Colonic mucosa (tissue), 4 donors: ENCODE data around the gene TEKT3. TPM values are rescaled to one million over a fixed set of nuclear protein-coding genes. Genes with fewer than 3 reads are reported as not detected.

ENCODE experiments used
- DNase-seq: peaks from one replicate; pipeline ENCODE4 v3.0.0-alpha.2; 2020
- H3K27ac ChIP-seq: fragments of 200-600 bp; one replicate; pipeline ENCODE4 v1.8.0; 2021
- H3K27me3 ChIP-seq: fragments of 200-600 bp; one replicate; pipeline ENCODE4 v1.8.0; 2021
- H3K36me3 ChIP-seq: fragments of 200-600 bp; one replicate; pipeline ENCODE4 v1.8.0; 2021
- H3K4me1 ChIP-seq: fragments of 200-600 bp; one replicate; pipeline ENCODE4 v1.8.0; 2021; ENCODE audit warnings: mild to moderate bottlenecking
- H3K4me3 ChIP-seq: fragments of 200-600 bp; one replicate; pipeline ENCODE4 v1.8.0; 2021
- H3K9ac ChIP-seq, 2 donors: one replicate each; pipeline ENCODE4 v1.7.0; 2013; ENCODE audit warnings: control low read depth in 2 of 2, low read depth in 2 of 2, low read length in 2 of 2
- H3K9me3 ChIP-seq: fragments of 200-600 bp; one replicate; pipeline ENCODE4 v1.8.0; 2021
- intact Hi-C: fragments of 100-400 bp; cut with DNase I; formaldehyde crosslinking; loops from one replicate; pipeline ENCODE4 v1.14.1; 2022
- total RNA-seq, 2 donors: library from RNA; stranded (reverse); fragmentation: NEBNext Ultra II Directional in 1 of 2; extraction: Animal tissue kit (Norgen Biotek cat#: 25700) in 1 of 2; gene quantifications; one replicate each; pipeline ENCODE4 v1.2.1, GENCODE V29; 2021
- TF ChIP-seq, protein P1 (sequence below): fragments of 200-600 bp; IDR thresholded peaks from one replicate; pipeline ENCODE4 v1.8.0; 2022; ENCODE audit warnings: antibody characterized with exemption, mild to moderate bottlenecking
- donor health status: healthy.
- donor health status: DM: no; HTN: no; CAD: no.
- donor health status: DM: no; HTN: no; CAD: no.

The TEKT3 gene
- total RNA-seq, 2 donors from 2014 or later, result 0.45 TPM; not detected in 1

DNA sequence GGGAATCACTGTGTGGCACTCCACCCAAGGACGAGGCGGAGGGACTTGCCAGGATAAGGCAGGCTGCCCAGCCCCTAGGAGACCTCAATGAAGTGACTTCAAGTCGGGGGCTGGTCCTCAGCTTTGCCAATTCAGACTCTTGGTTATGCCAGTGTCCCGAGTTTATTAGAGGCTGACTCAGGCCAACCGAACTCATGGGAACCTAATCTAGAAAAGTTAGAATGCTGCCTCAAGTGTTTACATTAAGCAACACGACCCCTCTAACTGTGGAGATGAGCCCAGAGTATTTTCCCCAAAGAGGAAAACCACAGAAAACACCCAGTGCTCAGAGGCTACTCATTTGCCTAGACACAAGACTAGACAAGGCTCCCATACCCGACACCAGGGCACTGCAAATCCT lies 1.1 kb upstream of the TEKT3 start:
- no peaks in the 10 kb centered on the region for H3K36me3 ChIP-seq
- no peaks in the 10 kb centered on the region for H3K27me3 ChIP-seq
- H3K4me1 ChIP-seq, result peaks cover 11% of the 10 kb centered on the region
- DNase-seq, result no peak
- TF ChIP-seq, protein P1, sequence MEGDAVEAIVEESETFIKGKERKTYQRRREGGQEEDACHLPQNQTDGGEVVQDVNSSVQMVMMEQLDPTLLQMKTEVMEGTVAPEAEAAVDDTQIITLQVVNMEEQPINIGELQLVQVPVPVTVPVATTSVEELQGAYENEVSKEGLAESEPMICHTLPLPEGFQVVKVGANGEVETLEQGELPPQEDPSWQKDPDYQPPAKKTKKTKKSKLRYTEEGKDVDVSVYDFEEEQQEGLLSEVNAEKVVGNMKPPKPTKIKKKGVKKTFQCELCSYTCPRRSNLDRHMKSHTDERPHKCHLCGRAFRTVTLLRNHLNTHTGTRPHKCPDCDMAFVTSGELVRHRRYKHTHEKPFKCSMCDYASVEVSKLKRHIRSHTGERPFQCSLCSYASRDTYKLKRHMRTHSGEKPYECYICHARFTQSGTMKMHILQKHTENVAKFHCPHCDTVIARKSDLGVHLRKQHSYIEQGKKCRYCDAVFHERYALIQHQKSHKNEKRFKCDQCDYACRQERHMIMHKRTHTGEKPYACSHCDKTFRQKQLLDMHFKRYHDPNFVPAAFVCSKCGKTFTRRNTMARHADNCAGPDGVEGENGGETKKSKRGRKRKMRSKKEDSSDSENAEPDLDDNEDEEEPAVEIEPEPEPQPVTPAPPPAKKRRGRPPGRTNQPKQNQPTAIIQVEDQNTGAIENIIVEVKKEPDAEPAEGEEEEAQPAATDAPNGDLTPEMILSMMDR, result no peak
- no peak overlapping the region for H3K27ac ChIP-seq
- H3K4me3 ChIP-seq, result no peak overlapping the region
- no peak overlapping the region for H3K9ac ChIP-seq
- H3K9me3 ChIP-seq, result no peaks in the 10 kb centered on the region
- intact Hi-C loops, result no loop called here

DNA sequence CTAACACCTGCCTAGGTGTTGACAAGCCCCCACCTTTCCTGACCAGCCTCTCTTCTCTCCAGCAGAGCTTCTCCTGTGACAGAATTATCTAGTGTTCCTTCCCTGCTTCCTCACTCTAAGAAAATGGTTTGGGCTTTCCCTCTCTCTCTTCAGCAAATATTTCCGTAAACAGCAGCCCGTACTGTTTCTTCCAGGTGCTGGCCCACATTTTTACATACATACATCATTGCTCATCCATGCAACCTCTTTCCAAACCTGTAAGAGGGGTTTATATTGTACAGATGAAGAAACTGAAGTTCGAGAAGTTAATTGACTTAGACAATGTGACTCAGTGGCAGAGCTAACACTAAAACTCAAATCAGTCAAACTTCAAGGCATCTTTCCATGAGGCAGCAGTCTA lies 569 bp upstream of the TEKT3 start:
- H3K27me3 ChIP-seq, result no peaks in the 10 kb centered on the region
- H3K9me3 ChIP-seq, result no peaks in the 10 kb centered on the region
- intact Hi-C loops, result no loop called here
- H3K27ac ChIP-seq, result no peak overlapping the region
- no peaks in the 10 kb centered on the region for H3K36me3 ChIP-seq
- H3K4me3 ChIP-seq, result peak overlapping the region; percentile 42
- TF ChIP-seq, protein P1, result no peak
- peaks cover 11% of the 10 kb centered on the region for H3K4me1 ChIP-seq
- DNase-seq, result no peak
- H3K9ac ChIP-seq, result no peak overlapping the region

DNA sequence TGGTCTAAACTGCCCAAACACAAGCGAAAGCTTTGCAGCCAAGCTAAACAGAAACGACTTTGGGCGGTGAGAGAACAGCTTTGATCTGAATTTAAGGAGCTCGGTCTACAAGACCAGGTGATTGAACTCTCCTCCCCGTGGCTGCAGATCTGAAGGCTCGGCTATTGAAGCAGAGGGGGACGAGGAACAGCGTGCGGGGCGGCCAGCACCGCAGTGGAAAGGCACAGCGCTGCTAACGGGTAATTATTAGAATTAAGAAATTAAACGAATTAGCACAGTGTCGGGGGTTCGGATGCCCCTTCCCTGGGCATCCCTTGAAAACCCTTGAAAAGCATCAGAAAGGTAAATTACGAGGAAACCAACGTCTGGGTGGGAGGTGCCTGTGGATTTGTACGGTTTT lies 431 bp downstream of the TEKT3 start:
- TF ChIP-seq, protein P1, result no peak
- H3K9ac ChIP-seq, result peak overlapping the region; percentile 31 to 74
- H3K4me3 ChIP-seq, result peak overlapping the region; percentile 42
- H3K36me3 ChIP-seq, result no peaks in the 10 kb centered on the region
- no peak overlapping the region for H3K27ac ChIP-seq
- no peak for DNase-seq
- peaks cover 11% of the 10 kb centered on the region for H3K4me1 ChIP-seq
- H3K9me3 ChIP-seq, result no peaks in the 10 kb centered on the region
- H3K27me3 ChIP-seq, result no peaks in the 10 kb centered on the region
- intact Hi-C loops, result no loop called here

DNA sequence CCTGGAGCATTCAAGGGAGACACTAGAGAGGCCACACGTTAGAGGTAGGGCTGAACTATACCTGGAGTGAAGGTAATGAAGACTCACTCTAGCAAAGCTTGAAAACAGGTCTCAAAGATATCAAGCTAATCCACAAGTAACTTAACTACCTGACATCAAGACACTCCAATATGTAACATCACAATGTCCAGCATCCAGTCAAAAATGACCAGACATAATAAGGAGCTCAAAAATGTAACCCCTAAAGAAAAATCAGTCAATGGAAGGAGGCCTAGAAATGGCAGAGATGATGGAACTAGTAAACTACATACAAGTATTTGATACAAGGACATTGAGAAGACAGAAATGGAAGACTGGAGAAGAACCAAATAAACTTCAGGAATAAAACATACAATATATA lies 6.0 kb downstream of the TEKT3 start:
- intact Hi-C loops, result no loop called here
- Histone ChIP-seq H3K27me3 (no peaks in the 10 kb centered on the region), H3K4me1 (no peaks in the 10 kb centered on the region), H3K9me3 (no peaks in the 10 kb centered on the region), H3K27ac (no peak overlapping the region), H3K36me3 (no peaks in the 10 kb centered on the region), H3K9ac (no peak overlapping the region), H3K4me3 (no peak overlapping the region)
- TF ChIP-seq, protein P1, result no peak
- DNase-seq, result no peak

DNA sequence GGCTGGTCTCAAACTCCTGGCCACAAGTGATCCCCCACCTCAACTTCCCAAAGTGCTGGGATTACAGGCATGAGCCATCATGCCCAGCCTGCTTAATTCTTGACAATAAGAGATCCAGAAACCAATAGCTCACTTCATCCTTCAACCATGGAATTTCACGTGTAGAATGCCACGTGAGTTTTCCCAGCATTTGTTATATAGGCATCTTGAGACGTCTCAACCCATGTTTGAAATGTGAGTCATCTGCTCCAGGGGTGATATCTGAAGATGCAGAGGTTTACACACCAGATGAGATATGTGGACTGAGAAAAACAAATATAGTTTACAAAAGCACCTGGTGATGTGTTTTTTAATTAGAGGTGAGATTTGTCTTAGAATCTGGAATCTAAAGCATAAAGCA lies 7.1 kb downstream of the TEKT3 start:
- Histone ChIP-seq H3K36me3 (no peaks in the 10 kb centered on the region), H3K4me1 (no peaks in the 10 kb centered on the region), H3K27ac (no peak overlapping the region), H3K27me3 (no peaks in the 10 kb centered on the region), H3K9me3 (no peaks in the 10 kb centered on the region), H3K4me3 (no peak overlapping the region), H3K9ac (no peak overlapping the region)
- intact Hi-C loops, result no loop called here
- no peak for DNase-seq
- TF ChIP-seq, protein P1, result no peak

DNA sequence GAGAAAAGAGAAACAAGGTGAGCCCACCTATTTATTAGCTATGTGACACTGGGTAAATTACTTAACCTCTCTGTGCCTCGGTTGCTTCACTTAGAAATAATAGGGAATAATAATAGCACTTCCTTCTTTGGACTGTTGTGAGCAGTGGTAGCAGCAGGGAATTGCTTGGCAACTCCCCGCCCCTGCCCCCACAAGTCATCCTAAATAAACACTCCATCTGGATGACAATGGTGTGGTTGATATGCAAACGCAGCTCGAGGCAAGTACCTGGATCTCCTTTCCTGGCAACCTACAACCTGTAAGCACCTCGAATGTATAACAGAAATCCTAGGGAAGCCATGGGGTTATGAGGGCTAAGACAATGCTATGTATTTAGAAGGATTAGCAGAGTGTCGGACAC lies 9.1 kb downstream of the TEKT3 start:
- no peaks in the 10 kb centered on the region for H3K9me3 ChIP-seq
- no peak overlapping the region for H3K4me3 ChIP-seq
- no peak overlapping the region for H3K9ac ChIP-seq
- H3K27ac ChIP-seq, result no peak overlapping the region
- TF ChIP-seq, protein P1, result no peak
- no peaks in the 10 kb centered on the region for H3K4me1 ChIP-seq
- no peaks in the 10 kb centered on the region for H3K36me3 ChIP-seq
- H3K27me3 ChIP-seq, result no peaks in the 10 kb centered on the region
- intact Hi-C loops, result no loop called here
- DNase-seq, result no peak
